Astrocyte (in vitro differentiated cells and primary cell): ENCODE data around the gene CHRNA3. TPM values are rescaled to one million over a fixed set of nuclear protein-coding genes. Genes with fewer than 3 reads are reported as not detected.

Experiments used
- DNase-seq: peaks from one replicate; pipeline ENCODE4 v3.0.0-alpha.2; 2010; ENCODE audit warnings: low read depth
- FAIRE-seq: peaks from 2 replicates; lab custom pipeline; 2011; peaks lifted over from hg19 to GRCh38; lab: Jason Lieb, UNC
- H2AFZ ChIP-seq: 2 replicates; pipeline ENCODE4 v1.6.0; 2012; ENCODE audit warnings: low read depth, low read length, inconsistent platforms
- H3K27ac ChIP-seq: 2 replicates; pipeline ENCODE4 v1.5.1; 2011; ENCODE audit warnings: low read depth, low read length, inconsistent platforms
- H3K27me3 ChIP-seq: 2 replicates; pipeline ENCODE4 v1.6.0; 2011; ENCODE audit warnings: low read length, inconsistent platforms; ENCODE audit not compliant: insufficient read depth
- H3K36me3 ChIP-seq: 2 replicates; pipeline ENCODE4 v1.5.1; 2011; ENCODE audit warnings: low read length, inconsistent platforms; ENCODE audit not compliant: insufficient read depth
- H3K4me1 ChIP-seq: 2 replicates; pipeline ENCODE4 v1.5.1; 2011; ENCODE audit warnings: low read length, inconsistent platforms; ENCODE audit not compliant: insufficient read depth
- H3K4me2 ChIP-seq: 2 replicates; pipeline ENCODE4 v1.6.0; 2012; ENCODE audit warnings: low read length, inconsistent platforms
- H3K4me3 ChIP-seq: 2 replicates; pipeline ENCODE4 v1.5.1; 2011; ENCODE audit warnings: low read depth, mild to moderate bottlenecking, low read length, inconsistent platforms; ENCODE audit not compliant: insufficient read depth
- H3K79me2 ChIP-seq: 2 replicates; pipeline ENCODE4 v1.6.0; 2012; ENCODE audit warnings: mild to moderate bottlenecking, low read length, inconsistent platforms; ENCODE audit not compliant: insufficient read depth
- H3K9ac ChIP-seq: 2 replicates; pipeline ENCODE4 v1.6.0; 2012; ENCODE audit warnings: mild to moderate bottlenecking, low read length, inconsistent platforms
- H3K9me3 ChIP-seq: 2 replicates; pipeline ENCODE4 v1.5.1; 2012; ENCODE audit warnings: low read depth, mild to moderate bottlenecking, low read length, inconsistent platforms; ENCODE audit not compliant: insufficient read depth
- H4K20me1 ChIP-seq: 2 replicates; pipeline ENCODE4 v1.6.0; 2012; ENCODE audit warnings: low read length, inconsistent platforms; ENCODE audit not compliant: insufficient read depth
- H3K27ac Mint-ChIP-seq: one replicate; pipeline ENCODE4 v1.8.0; 2021; ENCODE audit warnings: mild to moderate bottlenecking, mixed read lengths; ENCODE audit not compliant: unreplicated experiment
- H3K27me3 Mint-ChIP-seq: one replicate; pipeline ENCODE4 v1.8.0; 2021; ENCODE audit warnings: low read depth, mixed read lengths; ENCODE audit not compliant: unreplicated experiment
- H3K36me3 Mint-ChIP-seq: one replicate; pipeline ENCODE4 v1.8.0; 2021; ENCODE audit warnings: low read depth, mixed read lengths; ENCODE audit not compliant: unreplicated experiment
- H3K4me1 Mint-ChIP-seq: one replicate; pipeline ENCODE4 v1.8.0; 2021; ENCODE audit warnings: low read depth, mixed read lengths; ENCODE audit not compliant: unreplicated experiment
- H3K4me3 Mint-ChIP-seq: one replicate; pipeline ENCODE4 v1.8.0; 2021; ENCODE audit warnings: mild to moderate bottlenecking, moderate library complexity, mixed read lengths; ENCODE audit not compliant: unreplicated experiment
- H3K9me3 Mint-ChIP-seq: one replicate; pipeline ENCODE4 v1.8.0; 2021; ENCODE audit warnings: mild to moderate bottlenecking, mixed read lengths; ENCODE audit not compliant: unreplicated experiment
- EZH2 ChIP-seq: IDR thresholded peaks from 2 replicates; pipeline ENCODE4 v1.6.1; 2012; ENCODE audit warnings: mild to moderate bottlenecking, low read length, inconsistent platforms; ENCODE audit not compliant: insufficient read depth
- total RNA-seq: library from RNA; stranded (reverse); gene quantifications from 2 replicates; pipeline ENCODE4 v1.2.1, GENCODE V29; 2021
- TF ChIP-seq, protein P1 (sequence below): IDR thresholded peaks from 2 replicates; pipeline ENCODE4 v1.5.1; 2011; ENCODE audit warnings: low read depth, mild to moderate bottlenecking, inconsistent platforms, low read length, moderate library complexity; ENCODE audit not compliant: insufficient read depth

Gene CHRNA3
- total RNA-seq, 1 donor from 2014 or later = not detected

DNA sequence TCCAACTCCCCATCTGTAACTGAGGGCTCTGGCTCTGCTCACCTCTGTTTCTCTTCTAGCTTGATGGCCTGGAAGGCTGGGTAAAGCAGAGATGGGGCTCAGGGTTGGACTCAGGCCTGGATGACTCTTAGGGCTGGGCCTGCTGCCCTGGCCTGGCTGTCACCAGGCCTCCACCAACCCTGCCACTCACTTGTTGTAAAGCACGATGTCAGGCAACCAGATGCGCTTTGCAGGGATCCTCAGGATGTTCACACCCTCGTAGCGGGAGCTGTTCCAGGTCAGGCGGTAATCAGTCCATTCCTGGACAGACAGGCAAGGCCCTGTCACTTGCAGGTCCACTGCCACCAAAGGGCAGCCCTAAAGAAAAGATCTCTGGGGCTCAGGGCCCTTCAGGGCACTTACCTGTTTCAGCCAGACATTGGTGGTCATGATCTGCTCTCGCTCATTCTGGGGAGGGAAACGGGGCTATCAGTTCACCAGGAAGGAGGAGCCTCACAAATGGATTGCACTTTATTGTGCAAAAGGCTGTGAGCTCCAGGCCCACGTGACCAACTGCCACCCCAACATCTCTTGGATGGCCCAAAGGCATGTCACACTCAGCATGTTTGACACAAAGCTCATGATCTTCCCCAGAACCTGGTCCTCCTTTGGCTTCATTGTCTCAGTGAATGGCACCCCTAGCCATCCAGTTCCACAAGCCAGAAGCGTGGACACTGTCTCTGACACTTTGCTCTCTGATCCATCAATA lies 10.3 kb upstream of the CHRNA3 start:
- no peaks in the 10 kb centered on the region for H3K4me1 ChIP-seq
- peaks cover 6% of the 10 kb centered on the region for H3K9me3 ChIP-seq
- no peaks in the 10 kb centered on the region for H4K20me1 ChIP-seq
- peaks cover 15% of the 10 kb centered on the region for H3K9me3 Mint-ChIP-seq
- no peaks in the 10 kb centered on the region for H3K79me2 ChIP-seq
- no peak for TF ChIP-seq EZH2
- TF ChIP-seq, protein P1, sequence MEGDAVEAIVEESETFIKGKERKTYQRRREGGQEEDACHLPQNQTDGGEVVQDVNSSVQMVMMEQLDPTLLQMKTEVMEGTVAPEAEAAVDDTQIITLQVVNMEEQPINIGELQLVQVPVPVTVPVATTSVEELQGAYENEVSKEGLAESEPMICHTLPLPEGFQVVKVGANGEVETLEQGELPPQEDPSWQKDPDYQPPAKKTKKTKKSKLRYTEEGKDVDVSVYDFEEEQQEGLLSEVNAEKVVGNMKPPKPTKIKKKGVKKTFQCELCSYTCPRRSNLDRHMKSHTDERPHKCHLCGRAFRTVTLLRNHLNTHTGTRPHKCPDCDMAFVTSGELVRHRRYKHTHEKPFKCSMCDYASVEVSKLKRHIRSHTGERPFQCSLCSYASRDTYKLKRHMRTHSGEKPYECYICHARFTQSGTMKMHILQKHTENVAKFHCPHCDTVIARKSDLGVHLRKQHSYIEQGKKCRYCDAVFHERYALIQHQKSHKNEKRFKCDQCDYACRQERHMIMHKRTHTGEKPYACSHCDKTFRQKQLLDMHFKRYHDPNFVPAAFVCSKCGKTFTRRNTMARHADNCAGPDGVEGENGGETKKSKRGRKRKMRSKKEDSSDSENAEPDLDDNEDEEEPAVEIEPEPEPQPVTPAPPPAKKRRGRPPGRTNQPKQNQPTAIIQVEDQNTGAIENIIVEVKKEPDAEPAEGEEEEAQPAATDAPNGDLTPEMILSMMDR = no peak
- H3K4me3 ChIP-seq = no peak overlapping the region
- peaks cover 27% of the 10 kb centered on the region for H3K27me3 ChIP-seq
- H3K9ac ChIP-seq = no peak overlapping the region
- H3K4me1 Mint-ChIP-seq = no peaks in the 10 kb centered on the region
- DNase-seq (no peak), FAIRE-seq (no peak)
- H3K27ac Mint-ChIP-seq = no peak overlapping the region
- H3K4me2 ChIP-seq = no peak overlapping the region
- no peak overlapping the region for H3K4me3 Mint-ChIP-seq
- no peaks in the 10 kb centered on the region for H3K36me3 ChIP-seq
- no peak overlapping the region for H2AFZ ChIP-seq
- peaks cover 63% of the 10 kb centered on the region for H3K27me3 Mint-ChIP-seq
- no peak overlapping the region for H3K27ac ChIP-seq
- H3K36me3 Mint-ChIP-seq = peaks cover 3% of the 10 kb centered on the region

DNA sequence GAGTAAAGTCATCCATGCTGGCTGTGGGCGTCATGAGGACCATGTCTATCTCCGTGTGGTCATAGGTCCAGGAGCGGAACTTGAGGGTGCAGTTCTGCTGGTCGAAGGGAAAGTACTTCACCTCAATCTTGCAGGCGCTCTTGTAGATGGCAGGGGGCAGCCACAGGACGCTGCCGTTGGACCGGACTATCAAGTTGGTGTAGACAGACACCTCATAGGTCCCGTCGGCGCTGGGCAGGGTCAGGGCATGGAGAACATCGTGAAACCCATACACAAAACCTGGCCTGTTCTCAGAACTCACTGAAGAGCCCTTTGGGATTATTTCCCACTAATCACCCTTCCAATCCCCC lies 8.9 kb upstream of the CHRNA3 start:
- H3K9me3 ChIP-seq = peaks cover 6% of the 10 kb centered on the region

More for the DNA sequence above, 8.9 kb upstream of the CHRNA3 start:
- DNase-seq (no peak), FAIRE-seq (no peak)
- H3K36me3 Mint-ChIP-seq = peaks cover 3% of the 10 kb centered on the region
- no peaks in the 10 kb centered on the region for H3K4me1 Mint-ChIP-seq
- no peaks in the 10 kb centered on the region for H3K79me2 ChIP-seq
- no peak overlapping the region for H3K4me3 ChIP-seq
- TF ChIP-seq EZH2 = no peak
- TF ChIP-seq, protein P1 = no peak
- H2AFZ ChIP-seq = no peak overlapping the region
- H3K4me3 Mint-ChIP-seq = no peak overlapping the region
- H3K27me3 ChIP-seq = peaks cover 29% of the 10 kb centered on the region
- H3K27me3 Mint-ChIP-seq = peaks cover 63% of the 10 kb centered on the region
- no peaks in the 10 kb centered on the region for H3K36me3 ChIP-seq
- no peak overlapping the region for H3K27ac ChIP-seq
- H3K9ac ChIP-seq = no peak overlapping the region
- no peak overlapping the region for H3K4me2 ChIP-seq
- H3K4me1 ChIP-seq = no peaks in the 10 kb centered on the region
- peaks cover 15% of the 10 kb centered on the region for H3K9me3 Mint-ChIP-seq
- no peak overlapping the region for H3K27ac Mint-ChIP-seq
- no peaks in the 10 kb centered on the region for H4K20me1 ChIP-seq
